Cardiac muscle cell (in vitro differentiated cells and primary cell): ENCODE data around the gene CTIF. TPM values are rescaled to one million over a fixed set of nuclear protein-coding genes. Genes with fewer than 3 reads are reported as not detected.
A peak's percentile ranks its signal among the peaks of the same experiment; 100 is the strongest.

Source experiments
- DNase-seq, 2 donors: peaks; one replicate each; pipeline versions ENCODE4 v3.0.0 to v3.0.0-alpha.2; 2010 to 2017; ENCODE audit warnings: low read depth in 1 of 2, low spot score in 1 of 2
- H3K27ac ChIP-seq: fragments of 200-600 bp; sonication (generic); 2 replicates; pipeline ENCODE4 v1.5.1; 2016
- H3K27me3 ChIP-seq: fragments of 200-600 bp; sonication (generic); 2 replicates; pipeline ENCODE4 v1.6.0; 2016; ENCODE audit warnings: control low read depth
- H3K36me3 ChIP-seq: fragments of 200-600 bp; sonication (generic); 2 replicates; pipeline ENCODE4 v1.5.1; 2016; ENCODE audit warnings: control low read depth
- H3K4me1 ChIP-seq: fragments of 200-600 bp; sonication (generic); 2 replicates; pipeline ENCODE4 v1.8.1; 2017; ENCODE audit warnings: low read depth, mild to moderate bottlenecking, mixed run types
- H3K4me3 ChIP-seq: fragments of 200-600 bp; sonication (generic); 2 replicates; pipeline ENCODE4 v1.5.1; 2016; ENCODE audit warnings: mild to moderate bottlenecking
- H3K9me3 ChIP-seq: fragments of 200-600 bp; sonication (generic); 2 replicates; pipeline ENCODE4 v1.5.1; 2017; ENCODE audit warnings: low read depth, mild to moderate bottlenecking, control low read depth
- polyA plus RNA-seq: library from polyadenylated mRNA; unstranded; fragments of >200 nt; fragmentation: Nextera tagmentation; extraction: Ambion mirVana; gene quantifications from 2 replicates; pipeline ENCODE4 v1.2.1, GENCODE V29; 2016
- total RNA-seq: library from RNA; depleted of rRNA; stranded (reverse); fragments of >200 nt; gene quantifications from 2 replicates; pipeline ENCODE4 v1.2.3, GENCODE V29; 2016
- TF ChIP-seq, protein P1 (sequence below): IDR thresholded peaks from 2 replicates; pipeline ENCODE4 v1.5.1; 2012; ENCODE audit warnings: low read depth, mild to moderate bottlenecking, low read length

The CTIF gene
- total and polyA plus RNA-seq, 2 experiments from 2014 or later = 16.5 to 22.0 TPM

DNA sequence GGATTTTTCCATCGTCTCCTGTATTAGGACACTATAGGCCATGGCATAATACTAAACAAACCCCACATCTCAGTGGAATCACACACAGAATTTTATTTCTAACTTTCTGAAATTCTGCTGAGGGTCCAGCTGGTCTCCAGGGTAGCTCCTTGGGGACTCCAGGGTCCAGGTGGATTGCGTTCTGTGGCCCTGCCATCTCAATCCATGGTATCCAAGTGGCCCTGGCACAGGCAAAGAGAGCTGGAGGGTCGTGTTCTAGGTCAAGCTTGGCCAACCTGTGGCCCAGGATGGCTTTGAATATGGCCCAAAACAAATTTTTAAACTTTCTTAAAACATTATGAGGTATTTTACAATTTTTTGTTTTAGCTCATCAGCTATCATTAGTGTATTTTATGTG is 134.6 kb downstream of the CTIF start:
- TF ChIP-seq, protein P1, sequence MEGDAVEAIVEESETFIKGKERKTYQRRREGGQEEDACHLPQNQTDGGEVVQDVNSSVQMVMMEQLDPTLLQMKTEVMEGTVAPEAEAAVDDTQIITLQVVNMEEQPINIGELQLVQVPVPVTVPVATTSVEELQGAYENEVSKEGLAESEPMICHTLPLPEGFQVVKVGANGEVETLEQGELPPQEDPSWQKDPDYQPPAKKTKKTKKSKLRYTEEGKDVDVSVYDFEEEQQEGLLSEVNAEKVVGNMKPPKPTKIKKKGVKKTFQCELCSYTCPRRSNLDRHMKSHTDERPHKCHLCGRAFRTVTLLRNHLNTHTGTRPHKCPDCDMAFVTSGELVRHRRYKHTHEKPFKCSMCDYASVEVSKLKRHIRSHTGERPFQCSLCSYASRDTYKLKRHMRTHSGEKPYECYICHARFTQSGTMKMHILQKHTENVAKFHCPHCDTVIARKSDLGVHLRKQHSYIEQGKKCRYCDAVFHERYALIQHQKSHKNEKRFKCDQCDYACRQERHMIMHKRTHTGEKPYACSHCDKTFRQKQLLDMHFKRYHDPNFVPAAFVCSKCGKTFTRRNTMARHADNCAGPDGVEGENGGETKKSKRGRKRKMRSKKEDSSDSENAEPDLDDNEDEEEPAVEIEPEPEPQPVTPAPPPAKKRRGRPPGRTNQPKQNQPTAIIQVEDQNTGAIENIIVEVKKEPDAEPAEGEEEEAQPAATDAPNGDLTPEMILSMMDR = no peak
- H3K27me3 ChIP-seq = no peaks in the 10 kb centered on the region
- no peaks in the 10 kb centered on the region for H3K9me3 ChIP-seq
- no peak overlapping the region for H3K27ac ChIP-seq
- peaks cover 5% of the 10 kb centered on the region for H3K4me1 ChIP-seq
- H3K4me3 ChIP-seq = no peak overlapping the region
- H3K36me3 ChIP-seq = no peaks in the 10 kb centered on the region
- DNase-seq = no peak

DNA sequence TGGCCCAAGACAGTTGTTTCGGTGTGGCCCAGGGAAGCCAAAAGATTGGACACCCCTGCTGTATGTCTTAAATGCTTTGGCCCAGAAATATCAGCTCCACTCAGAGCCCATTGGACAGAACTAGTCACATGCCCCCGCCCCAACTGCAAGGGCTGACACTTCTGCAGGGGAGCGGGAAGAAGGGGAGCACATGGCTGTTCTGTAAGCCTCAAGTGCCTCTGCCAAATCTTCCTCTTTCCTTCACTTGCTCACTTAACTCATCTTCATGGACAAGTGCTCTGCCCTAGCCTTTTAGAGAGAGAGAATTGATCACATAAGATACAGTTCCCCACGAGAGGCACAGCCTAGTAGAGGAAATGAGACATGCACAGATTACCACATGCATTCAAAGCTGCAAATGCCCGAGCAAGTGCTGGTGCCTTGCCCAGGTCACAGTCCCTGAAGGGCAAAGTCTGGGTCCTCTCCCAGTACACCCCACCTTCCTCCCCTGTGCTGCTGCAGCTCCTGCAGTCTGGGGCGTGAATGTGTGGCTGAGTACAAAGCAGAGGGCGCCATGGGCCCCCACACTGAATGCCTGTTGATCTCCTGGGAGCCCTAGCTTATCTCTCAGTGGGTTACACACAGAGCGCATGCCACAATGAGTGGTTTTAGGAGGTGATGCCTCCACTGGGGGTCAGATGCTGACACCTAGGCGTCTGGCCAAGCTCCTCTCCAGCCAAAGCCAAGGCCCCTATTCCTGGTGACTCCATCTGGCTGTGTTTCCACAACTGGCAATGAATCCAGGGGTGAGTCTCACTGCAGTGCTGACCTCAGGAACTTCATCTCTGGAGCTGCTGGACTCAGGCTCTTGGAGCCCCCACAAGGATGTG is 135.3 kb downstream of the CTIF start:
- no peaks in the 10 kb centered on the region for H3K27me3 ChIP-seq
- no peaks in the 10 kb centered on the region for H3K36me3 ChIP-seq
- peaks cover 5% of the 10 kb centered on the region for H3K4me1 ChIP-seq
- H3K9me3 ChIP-seq = no peaks in the 10 kb centered on the region
- H3K4me3 ChIP-seq = no peak overlapping the region
- no peak overlapping the region for H3K27ac ChIP-seq
- peak in 1 of 2 donors; percentile 62 for DNase-seq
- TF ChIP-seq, protein P1 = no peak

DNA sequence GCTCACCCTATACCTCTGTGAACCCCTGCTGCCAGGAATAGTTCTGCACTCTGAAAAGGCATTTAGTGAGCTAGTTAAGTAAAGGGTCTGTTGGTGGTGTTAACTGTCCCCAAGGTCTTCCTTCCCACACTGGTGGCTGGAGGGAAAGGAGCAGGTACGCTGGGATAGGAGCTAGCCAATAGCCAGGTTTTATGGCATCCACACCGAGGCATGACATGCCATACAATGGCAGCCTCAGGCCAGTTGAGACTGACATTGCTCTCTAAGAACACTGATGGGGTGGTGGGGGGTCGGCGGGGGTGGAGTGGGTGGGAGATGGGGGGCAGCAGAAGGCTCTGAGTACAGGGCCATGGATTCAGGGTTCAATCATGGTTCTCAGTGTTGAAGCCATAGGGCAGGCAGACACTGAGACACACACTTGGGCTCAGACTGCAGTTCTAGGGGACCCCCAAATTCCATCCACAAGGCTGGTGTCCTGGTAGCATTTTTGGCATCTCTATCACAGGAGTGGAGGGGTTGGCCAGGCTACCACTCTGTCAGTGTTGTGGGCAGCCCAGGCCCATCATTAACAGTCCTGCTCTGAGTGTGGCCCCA is 136.0 kb downstream of the CTIF start:
- peaks cover 5% of the 10 kb centered on the region for H3K4me1 ChIP-seq
- H3K27ac ChIP-seq = no peak overlapping the region
- no peak overlapping the region for H3K4me3 ChIP-seq
- no peak for DNase-seq
- no peaks in the 10 kb centered on the region for H3K9me3 ChIP-seq
- TF ChIP-seq, protein P1 = no peak
- no peaks in the 10 kb centered on the region for H3K27me3 ChIP-seq
- H3K36me3 ChIP-seq = no peaks in the 10 kb centered on the region

DNA sequence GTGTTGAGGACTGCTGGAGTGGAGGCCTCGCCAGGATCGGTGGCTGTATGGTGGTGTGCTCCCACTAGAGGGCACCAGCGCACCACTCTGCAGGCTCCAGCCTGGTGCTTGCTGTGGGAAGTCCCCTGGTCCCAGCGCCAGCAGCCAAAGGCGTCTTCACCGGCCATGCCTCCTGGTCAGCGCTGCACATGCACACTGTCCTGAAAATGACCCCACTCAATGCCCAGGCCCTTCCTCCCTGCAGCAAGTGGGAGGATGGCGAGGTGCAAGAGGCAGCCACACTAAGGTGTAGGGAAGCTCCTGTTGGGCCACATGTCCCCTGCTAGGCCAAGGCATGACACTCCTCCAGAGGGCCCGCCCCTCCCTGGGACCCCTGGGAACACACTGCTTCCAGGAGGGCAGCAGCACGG is 136.5 kb downstream of the CTIF start:
- no peak overlapping the region for H3K4me3 ChIP-seq
- no peaks in the 10 kb centered on the region for H3K36me3 ChIP-seq
- TF ChIP-seq, protein P1 = peak; percentile 93
- peaks cover 5% of the 10 kb centered on the region for H3K4me1 ChIP-seq
- H3K9me3 ChIP-seq = no peaks in the 10 kb centered on the region
- no peak overlapping the region for H3K27ac ChIP-seq
- H3K27me3 ChIP-seq = no peaks in the 10 kb centered on the region
- DNase-seq = peak; percentile 90 to 91

DNA sequence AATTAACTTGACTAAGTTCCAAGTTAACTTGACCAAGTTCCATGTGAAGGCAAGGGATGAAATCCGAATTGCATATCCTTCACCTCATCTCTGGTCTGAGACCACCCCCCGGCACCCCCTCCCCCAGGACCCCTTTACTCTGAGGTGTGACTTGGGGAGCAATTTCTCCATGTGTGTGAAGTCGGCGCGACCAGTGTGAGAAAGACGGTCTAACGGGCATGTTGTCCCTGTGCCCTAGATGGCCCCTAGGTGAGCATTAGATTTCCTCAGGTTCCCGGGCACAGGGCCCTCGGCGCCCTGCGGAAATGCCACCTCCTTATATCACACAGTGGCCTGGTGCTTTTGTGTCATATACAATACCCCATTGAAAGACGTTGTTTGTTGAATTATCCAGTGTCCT is 137.1 kb downstream of the CTIF start:
- TF ChIP-seq, protein P1 = no peak
- H3K27me3 ChIP-seq = no peaks in the 10 kb centered on the region
- H3K27ac ChIP-seq = no peak overlapping the region
- no peaks in the 10 kb centered on the region for H3K36me3 ChIP-seq
- peaks cover 5% of the 10 kb centered on the region for H3K4me1 ChIP-seq
- H3K4me3 ChIP-seq = no peak overlapping the region
- H3K9me3 ChIP-seq = no peaks in the 10 kb centered on the region
- DNase-seq = no peak
